Lower leg skin (tissue), 3 donors: Measurements from ENCODE around the gene C1orf210.

Experiments
- CTCF ChIP-seq, 3 donors: fragments of 450-650 bp; IDR thresholded peaks; one replicate each; pipeline ENCODE4 v1.5.1; 2016; ENCODE audit warnings: antibody characterized with exemption in 3 of 3, mild to moderate bottlenecking in 3 of 3, moderate library complexity in 2 of 3
- POLR2A ChIP-seq, 2 donors: fragments of 450-650 bp; IDR thresholded peaks; one replicate each; pipeline ENCODE4 v1.6.1; 2016 to 2017; ENCODE audit warnings: antibody characterized with exemption in 2 of 2, mild to moderate bottlenecking in 1 of 2, moderate library complexity in 1 of 2

- TF ChIP-seq CTCF (IDR thresholded peaks at IDR 0.05) (no peak), POLR2A (IDR thresholded peaks at IDR 0.05) (no peak)
These were observed 18.9 kb upstream of the C1orf210 start for GRCh38 chr1:43304314-43304681.
